G401.6 (cell line): ENCODE results near the gene WDR49.

Experiments used
- FAIRE-seq: peaks from 2 replicates; lab custom pipeline; 2012; peaks lifted over from hg19 to GRCh38; lab: Jason Lieb, UNC

Gene WDR49

DNA sequence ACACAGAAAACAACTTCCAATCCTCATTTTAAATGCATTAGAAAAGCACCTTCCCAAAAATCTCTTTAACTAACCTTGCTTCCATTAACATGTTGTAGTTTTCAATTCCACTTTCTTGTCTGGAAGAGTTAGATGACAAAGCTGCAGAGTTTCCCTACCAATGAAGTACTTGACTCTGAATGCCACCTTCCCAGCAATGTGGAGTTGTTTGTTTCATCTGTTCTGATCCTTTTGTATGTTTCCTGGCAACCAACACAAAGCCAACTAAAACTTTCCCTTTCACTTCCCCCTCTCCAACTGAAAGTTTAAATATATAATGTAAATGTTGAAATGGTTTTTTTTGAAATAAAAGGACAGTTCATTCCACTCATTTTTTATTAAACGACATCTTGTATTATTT is at the start of gene WDR49:
Gene WDR49, minus strand, starts transcription at position 183 of the 400 bp plus-strand sequence. CDS start 517 bp downstream, outside the sequence.
- no peak for FAIRE-seq

DNA sequence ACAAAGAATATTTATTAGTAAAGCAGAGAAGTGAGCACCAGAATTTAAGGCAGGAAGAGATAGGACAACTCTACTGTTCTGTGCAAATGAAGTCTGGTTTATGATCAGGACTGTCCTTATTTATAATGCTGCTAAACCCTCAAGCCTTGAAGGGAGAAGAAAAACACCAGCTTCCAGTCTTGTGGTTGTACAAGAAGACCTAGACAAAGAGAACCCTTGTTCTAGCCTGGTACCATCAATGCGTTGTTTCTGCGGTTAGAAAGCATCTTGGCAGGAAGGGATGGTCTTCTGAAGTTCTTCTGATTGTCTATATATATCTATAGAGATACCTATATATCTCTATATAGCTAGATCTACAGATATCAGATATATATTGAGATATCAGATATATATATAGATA is 47.2 kb upstream of the WDR49 start:
- FAIRE-seq: no peak

DNA sequence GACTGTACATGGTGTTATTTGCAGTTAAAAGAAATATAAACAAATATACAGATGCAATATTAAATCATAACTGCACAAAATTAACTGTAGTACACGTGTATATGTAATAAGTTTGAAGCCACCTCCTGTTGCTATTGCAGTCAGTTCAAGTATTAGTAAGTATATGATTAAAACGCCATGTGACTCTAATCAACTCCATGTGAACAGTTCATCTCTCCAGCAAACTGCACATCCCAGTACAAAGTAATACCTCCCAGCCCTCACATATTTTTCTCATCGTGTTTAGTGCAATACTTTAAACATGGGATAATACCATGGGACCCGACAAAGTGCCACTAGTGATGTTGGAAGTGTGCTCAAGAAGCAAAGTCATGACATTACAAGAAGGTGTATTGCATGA is 46.3 kb upstream of the WDR49 start:
- no peak for FAIRE-seq

DNA sequence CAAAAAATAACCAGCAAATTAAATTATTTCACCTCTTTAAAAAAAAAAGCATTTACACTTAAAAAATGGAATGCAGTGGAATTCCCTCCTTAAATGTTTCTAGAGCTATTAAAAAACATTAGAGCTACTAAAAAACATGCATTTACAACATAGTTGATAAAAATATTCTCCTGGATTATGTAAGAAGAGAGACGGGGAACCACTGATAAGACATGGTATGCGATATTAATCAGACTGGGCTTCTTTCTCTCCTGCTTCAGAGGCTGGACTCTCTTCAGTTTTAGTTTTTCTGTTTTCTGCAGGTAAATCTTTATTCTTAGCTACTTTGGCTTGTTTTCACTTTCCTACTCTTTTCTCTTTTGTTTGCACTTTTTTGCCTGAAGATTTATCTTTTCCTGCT is 40.4 kb upstream of the WDR49 start:
- no peak for FAIRE-seq

DNA sequence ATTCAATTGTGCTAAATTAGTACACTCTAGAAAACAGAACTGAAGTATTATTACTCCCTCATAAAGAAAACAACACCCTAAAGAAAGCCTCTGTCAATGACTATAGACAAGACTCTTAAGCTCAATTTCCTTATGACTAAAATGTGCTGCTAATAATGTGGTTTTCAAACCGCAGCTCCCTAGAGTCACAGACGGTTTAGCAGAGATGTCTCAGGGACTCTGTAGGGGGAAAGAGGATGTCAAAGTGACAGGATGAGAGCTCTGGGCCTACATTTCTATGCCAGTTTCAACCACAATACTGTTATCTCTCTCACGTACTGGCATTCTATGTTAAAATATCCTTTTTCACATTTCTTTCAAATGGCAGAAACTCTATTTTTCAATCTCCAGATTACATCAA is 37.6 kb upstream of the WDR49 start:
- no peak for FAIRE-seq

DNA sequence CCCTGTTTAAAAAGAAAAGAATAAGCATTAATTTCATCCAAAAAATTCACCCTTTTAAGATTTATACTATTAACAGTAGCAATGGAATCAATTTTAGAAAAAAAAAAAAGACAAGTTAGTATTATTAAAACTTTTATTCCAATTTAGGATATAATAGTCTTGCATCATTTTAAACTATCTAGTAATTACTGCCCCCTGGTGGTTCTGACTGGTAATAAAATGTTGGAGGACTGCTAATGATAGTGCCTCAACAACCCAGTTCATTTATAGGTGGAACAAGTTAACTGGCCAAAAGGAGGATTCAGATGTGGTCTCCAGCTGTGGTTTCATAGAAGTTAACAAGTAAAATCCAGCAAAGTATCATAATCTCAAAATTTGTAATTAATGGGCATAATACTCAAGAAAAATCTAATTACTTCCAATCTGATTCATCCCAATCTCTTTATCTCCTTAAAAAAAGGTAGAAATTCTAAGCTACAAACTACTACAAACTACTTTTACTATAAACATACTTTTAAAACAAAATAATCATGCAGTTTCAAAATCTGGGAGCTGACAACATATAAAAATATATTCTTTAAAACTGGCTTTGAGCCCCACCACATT is 30.7 kb upstream of the WDR49 start:
- peak; percentile 92 for FAIRE-seq

DNA sequence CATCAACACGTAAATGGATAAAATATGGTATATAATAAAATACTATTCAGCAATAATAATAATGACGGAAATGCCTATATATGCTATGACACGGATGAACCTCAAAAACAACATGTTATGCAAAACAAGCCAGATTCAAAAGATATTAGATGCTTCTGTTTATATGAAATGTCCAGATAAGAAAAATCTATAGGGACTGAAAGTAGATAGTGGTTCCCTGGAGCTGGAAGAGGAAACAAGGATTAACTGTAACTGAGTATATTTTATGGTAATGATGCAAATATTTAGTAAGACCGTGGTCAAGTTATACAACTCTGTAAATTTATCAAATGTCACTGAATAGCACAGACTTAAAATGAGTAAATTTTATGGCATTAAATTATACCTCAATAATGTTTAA is 25.8 kb upstream of the WDR49 start:
- no peak for FAIRE-seq

DNA sequence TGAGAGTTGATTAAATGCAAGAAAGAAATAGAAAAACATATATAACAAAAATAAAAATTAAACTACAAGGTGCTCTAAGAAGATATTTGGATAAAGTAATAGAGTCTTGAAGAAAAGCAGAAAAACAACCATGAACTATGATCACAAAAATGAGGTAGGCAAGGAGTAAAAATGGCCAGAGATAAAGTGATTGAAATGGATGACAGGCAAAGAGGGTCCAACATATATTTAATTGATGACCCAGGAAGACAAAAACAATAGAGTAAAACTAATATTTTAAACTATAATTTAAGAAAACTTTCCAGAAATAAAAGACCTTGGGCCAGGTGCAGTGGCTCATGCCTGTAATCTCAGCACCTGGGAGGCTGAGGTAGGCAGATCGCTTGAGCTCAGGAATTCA is 22.1 kb upstream of the WDR49 start:
- FAIRE-seq: no peak

DNA sequence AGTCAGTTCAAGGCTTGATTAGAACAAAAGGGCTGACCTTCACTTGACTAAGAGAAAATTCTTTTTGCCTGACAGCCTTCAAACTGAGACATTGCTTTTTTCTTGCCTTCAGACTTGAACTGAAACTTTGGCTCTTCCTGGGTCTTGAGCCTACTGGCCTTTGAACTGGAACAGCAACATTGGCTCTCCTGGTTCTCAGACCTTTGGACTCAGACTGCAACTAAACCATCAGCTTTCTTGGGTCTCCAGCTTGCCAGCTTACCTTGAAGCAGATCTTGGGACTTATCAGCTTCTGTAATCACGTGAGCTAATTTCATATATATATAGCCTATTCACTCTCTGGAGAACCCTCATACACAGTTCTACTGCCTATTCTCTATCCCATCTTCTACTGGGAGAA is 19.5 kb upstream of the WDR49 start:
- no peak for FAIRE-seq

DNA sequence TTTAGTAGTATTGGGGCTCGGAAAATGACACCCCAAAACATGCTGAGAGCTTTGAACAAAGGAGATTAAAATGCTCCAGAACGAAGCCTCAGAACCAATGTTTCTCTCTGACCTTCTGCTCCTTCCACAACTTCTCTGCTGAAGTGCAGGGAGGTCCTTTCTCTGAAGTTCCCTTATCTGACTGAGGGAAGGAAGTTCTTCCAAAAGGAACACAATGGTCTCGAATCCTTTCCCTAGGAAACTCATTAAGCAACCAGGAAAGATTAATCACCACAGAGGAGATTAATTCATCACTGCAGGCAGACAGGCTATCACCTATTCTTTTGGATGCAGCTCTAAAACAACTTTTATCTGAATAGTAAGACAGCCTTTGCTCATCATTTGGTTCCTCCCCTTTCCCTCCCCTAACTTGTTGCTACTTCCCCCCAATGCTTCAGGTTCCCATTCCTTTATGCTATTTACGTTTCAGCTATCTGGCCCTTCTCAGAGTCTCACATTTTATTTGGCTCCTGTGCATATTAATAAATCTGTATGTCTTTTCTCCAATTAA is 18.2 kb upstream of the WDR49 start:
- FAIRE-seq: no peak

DNA sequence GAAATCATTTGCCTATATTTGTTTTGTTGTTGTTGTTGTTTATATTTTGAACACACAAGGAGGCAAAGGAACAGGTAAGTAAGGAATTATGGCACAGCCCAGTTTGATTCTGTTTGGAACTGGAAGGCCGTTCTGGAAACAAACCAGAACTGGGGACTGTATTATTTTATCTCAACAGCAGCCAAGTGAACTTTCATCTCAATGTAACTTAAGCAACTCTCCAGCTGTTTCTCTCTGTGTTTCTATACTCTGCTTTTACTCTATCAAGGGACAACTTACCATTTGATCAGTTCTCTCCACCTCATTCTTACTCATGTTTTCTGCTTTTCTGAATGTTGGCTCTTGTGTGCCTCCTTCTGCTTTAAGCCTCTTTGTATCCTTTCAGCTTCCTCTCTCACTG is 16.0 kb upstream of the WDR49 start:
- no peak for FAIRE-seq

DNA sequence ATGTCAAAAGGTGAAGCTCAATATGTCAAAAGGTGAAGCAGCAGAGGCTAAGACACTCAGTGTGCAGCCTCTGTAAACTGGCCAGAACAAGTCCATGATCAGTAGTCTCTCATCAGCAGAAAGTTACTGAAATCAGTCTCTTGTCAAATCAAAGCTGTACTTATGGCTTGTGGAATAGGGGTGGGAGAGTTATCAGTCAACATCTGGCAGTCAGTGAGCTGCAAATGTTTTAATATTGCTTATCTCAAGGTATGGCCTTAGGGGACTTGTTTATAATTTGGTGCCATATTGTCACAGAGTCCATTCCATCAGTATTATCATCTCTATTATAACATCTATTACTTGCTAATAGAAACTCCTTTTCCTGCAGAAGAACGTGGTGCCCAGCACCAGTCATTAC is 14.9 kb upstream of the WDR49 start:
- no peak for FAIRE-seq

DNA sequence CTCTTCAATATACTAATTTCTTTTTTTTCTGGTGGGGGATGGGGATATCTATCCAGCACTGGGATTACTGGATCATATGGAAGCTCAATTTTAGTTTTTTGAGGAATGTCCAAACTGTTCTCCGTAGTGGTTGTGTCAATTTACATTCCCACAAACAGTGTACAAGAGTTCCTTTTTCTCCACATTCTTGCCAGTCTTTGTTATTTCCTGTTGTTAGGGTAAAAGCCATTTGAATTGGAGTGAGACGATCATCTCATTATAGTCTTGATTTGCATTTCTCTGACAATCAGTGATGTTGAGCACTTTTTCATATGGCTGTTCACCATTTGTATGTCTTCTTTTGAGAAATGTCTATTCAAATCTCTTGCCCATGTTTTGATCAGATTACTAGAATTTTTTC is 12.8 kb upstream of the WDR49 start:
- no peak for FAIRE-seq

DNA sequence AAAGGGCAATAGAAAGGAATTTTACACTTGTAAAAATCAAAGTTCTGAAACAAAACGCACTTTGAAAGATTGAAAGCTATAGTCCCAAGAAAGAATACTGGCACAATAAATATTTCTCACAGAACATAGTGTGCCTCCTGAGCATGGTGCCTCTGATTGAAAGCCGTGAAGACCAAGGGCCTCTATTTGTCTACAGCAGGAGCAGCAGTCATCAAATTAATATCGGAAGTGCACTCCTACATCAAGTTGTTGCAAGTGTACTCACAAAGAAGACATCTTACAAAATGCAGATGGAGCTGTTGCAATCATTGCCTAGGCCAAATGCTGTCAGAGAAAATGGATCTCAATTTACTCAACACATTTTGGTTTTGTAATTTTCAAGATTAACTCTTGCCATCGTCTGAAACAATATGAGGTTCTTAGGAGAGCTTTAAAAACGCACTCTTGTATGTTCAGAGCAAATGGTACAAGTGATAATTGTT is 9.2 kb upstream of the WDR49 start:
- FAIRE-seq: no peak

DNA sequence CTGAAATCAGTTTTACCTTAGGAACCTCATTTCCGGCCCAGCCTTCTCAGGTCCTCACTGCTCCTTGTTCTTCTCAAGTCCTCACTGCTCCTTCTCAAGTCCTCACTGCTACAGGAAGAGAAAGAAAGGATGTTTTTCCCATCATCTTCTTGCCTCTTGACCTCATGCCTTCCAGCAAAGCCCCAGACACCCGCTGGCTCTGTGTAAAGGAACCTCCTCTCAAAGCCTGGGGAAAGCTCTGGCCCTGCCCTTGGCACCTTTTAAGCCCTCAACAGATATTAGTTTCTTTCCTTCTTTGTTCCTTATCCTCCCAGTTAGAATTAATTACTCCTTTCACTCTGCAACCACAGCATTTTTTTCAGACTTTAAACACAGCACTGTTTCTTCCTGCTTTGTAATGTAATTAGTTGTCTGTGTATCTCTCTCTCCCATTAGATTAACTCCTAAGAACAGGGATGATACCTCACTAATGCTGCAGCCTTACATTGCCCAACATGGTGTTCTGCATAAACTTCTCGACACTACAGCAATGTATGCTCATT is 4.0 kb upstream of the WDR49 start:
- FAIRE-seq: no peak

DNA sequence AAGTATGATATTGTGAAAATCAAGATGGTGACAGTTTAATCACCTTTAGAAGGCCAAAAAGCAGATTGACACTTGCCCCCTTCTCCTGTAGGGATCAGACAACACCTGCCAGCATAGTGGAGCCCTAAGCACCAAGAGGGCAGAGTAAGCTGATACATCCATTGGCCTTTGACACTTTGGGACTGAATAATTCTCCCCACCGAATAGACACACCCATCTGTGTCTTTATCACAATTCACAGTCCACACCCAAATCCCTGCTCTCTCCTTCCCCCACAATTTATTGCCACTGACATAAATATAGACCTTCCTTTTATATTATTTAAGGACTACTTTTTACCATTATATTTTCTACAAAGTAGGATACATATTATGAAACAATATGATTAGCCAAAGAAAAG is 3.1 kb upstream of the WDR49 start:
- FAIRE-seq: no peak

DNA sequence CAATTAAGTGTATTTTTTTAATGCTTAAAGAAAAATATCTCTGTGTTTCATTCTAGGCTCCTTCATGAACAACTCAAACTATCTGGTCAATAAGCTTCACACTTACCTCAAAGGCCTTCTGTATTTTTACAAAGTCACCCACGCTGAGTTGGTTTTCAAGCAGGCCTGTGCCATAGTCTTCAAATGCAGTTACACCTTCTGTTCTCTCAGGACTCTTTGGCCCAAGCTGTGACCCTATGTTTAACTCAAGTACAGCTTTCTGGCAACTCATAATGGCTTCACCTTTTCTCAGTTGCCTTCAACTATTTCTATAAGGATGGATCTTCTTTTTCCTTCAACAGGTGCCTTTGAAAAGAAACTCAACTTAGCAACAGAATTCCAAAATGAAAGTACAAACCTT is 587 bp downstream of the WDR49 start:
- no peak for FAIRE-seq

DNA sequence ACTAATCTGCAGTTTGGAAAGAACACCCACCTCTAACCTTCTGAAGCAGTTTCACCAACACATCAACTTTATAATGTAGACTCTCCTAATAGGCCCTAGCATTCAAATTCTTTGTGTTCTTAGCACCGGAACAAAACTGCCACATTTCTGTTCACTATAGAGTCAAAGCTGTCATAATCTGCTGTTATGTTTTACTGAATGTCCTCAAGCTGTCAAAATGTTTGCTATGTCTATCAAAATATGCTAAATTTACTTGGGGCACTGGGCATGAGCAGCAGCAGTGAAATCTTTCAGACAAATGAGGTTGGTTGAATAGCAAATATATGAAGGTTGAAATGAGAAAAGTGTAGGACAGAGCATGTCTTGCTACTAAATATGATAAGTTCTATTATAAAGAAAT is 1.9 kb downstream of the WDR49 start:
- no peak for FAIRE-seq

DNA sequence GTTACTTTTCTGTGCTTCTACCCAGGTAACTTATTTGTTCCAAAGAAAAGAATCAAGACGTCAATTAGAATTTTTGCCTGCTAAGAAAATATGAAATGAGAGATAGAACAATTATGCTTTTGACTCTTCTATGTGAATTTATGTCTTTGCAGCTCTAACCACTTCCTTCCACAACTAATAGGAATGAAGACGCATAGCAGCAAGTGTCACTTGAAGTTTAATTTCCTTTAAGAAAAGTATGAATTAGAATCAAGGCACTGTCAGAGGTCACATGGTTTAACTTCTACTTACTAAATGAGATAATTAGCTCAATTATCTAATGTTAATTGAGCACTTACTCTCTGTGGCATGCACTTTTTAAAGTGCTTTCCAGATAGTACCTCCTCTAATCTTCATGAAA is 3.3 kb downstream of the WDR49 start:
- no peak for FAIRE-seq

DNA sequence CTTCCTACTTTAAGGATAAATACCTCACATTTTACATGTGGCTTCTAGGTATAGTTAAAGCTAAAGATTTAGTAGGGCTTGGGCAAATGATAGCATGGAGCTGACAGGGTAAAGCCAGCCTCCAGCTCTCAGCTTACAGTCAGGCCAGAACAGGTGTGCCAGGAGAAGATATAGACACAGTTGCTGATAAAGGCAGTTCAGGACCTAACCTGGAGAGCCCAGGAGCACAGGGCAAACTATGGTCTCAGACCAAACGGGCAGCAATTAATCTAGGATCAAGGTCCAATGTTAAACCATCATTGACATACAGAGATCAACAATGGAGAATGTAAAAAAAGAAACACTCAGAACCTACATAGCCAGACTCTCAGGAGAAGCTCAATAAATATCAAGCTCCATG is 4.0 kb downstream of the WDR49 start:
- no peak for FAIRE-seq

DNA sequence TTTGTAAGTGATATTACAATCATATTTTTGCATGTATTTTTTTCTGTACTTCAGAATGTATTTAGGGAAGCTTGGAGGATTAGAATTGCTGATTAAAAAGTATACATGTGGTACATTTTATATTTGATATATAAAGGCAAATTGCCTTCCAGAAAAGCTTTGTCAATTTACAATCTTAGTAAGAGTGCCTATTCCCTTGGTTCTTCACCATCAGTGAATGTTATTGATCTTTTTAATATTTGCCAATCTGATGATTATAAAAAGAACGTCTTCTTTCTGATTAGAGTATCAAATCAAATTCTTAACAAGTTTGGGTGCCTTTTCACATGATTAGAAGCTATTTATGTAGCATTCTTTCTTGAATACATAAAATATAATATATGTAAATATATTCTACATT is 9.1 kb downstream of the WDR49 start:
- no peak for FAIRE-seq

DNA sequence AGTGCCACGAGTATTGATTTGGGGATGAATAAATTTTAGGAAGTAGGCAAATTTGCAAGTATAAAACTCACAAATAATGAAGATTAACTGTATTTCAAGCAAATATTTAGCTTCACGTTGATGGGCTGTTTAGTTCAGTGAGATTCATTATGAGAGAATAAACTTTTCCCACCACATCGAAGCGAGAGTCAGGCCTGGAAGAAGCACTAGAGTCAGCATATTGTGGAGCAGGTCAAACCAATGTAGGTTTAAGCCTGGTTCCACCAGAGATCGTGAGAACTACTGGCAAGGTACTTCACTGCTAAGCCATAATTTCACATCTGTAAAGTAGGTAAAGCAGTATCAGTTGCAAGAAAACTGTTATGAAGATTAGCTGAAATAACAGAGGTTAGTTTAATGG is 22.3 kb downstream of the WDR49 start:
- no peak for FAIRE-seq

DNA sequence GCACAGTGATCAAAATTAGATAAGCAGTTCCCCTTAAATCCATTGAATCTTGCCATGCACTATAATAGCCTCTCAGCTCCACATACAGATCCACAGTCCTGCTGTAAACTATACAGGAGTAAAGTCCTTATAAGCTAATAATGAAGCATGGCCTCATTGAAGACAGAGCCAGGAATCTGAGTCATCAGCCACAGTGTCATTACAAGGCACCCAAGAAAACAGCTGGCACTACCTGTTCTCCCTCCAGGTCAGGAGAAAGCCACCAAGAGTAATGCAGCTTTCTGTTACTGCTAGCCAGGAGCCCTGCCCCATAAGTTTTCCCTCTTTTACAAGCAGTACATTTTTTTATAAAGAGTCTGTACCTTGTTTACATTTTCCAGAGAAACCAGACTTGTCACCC is 27.3 kb downstream of the WDR49 start:
- no peak for FAIRE-seq

DNA sequence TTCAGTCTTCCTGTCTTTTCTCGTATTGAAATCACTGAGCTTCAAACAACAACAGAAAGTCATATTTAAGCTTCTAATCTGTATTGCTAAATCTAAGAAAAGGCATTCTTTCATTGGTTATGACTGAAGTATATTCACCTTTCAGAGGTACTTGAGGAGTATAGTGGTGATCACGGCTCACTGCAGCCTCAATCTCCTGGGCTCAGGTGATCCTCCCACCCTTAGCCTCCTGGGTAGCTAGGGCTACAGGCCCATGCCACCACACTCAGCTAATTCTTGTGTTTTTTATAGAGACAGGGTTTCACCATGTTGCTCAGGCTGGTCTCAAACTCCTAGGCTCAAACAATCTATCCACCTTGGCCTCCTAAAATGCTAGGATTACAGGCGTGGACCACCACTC is 38.7 kb downstream of the WDR49 start:
- FAIRE-seq: no peak
